ENCODE results near the gene INSM1. TPM values are rescaled to one million over a fixed set of nuclear protein-coding genes. Genes with fewer than 3 reads are reported as not detected.
A peak's percentile ranks its signal among the peaks of the same experiment; 100 is the strongest.

The INSM1 gene
- total and polyA plus RNA-seq, 10 of the 15 experiments (the other 5 are each of a cell fraction or from before 2014, with no cell fraction given): 0.03 to 0.11 (median 0.04) TPM; not detected in 7

DNA sequence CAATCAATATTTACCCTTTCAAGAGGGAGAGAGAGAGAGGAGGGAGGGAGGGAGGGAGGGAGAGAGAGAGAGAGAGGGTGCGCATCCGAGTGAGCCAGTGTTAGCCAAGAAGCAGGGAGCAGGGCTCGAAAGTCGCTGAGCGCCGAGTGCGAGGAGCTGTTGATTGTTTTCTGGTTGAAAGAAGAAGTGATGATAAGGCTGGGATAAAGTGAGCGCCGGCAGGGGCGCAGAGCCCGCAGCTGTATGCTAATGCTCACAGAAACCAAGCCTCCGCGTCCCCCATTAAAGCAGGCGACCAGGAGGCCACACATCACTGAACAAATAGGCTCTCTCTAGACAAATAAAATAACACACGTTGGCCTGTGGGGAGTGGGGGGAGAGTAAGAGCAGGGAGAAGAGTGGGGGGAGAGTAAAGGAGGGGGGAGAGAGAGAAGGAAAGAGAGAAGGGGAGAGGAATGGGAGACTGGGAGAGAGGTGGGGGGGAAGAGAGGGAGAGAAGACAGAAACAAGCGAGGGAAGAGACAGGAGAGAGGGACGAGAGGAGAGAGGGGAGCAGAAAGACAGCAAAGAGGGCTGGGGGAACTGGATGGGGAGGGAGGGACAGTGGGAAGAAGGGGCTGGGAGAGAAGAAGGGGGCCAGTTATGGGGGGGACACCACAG lies 5.0 kb upstream of the INSM1 start:
- H3K27ac ChIP-seq (ENCODE audit: control insufficient read depth, insufficient read depth): no peak overlapping the region
- intact Hi-C loops (cut with micrococcal nuclease; ENCODE audit: unreplicated experiment) (loop anchor here (1.0 to 10.0 kb wide), 3 partner anchors 122 to 278 kb away; no protein-coding TSS in a partner anchor), in situ Hi-C loops (cut with MboI) (loop anchor here (5.0 kb wide), 1 partner anchor 204 kb away; no protein-coding TSS in a partner anchor)
- H3K9me3 ChIP-seq (replicated peaks; ENCODE audit: control insufficient read depth, insufficient read depth, low read length): no peaks in the 10 kb centered on the region
- POLR2A ChIA-PET: no interaction called here
- no peak overlapping the region for H2AFZ ChIP-seq (ENCODE audit: control insufficient read depth, low read depth, low read length)
- H3K9ac ChIP-seq (ENCODE audit: control insufficient read depth, insufficient read depth, low read length): no peak overlapping the region
- CTCF ChIA-PET: no interaction called here
- DNase-seq (ENCODE audit: low read depth, low spot score): no peak
- H3K4me1 ChIP-seq (ENCODE audit: control insufficient read depth, insufficient read depth, low read length): no peaks in the 10 kb centered on the region
- SMC1A ChIA-PET (ENCODE audit: uncharacterized antibody, unreplicated experiment): no interaction called here
- BruUV-seq (replicated peaks): no TSS peak
- RAD21 ChIA-PET (ENCODE audit: unreplicated experiment): interaction anchor here (0.9 to 1.0 kb wide), 2 partner anchors 89 to 231 kb away, joined by 3 read pairs; no protein-coding TSS in a partner anchor
- peaks cover 18 to 37% of the 10 kb centered on the region in 2 experiments for H3K27me3 ChIP-seq (replicated peaks in 1 of 2; ENCODE audit: control insufficient read depth in 2 of 2, insufficient read depth in 2 of 2, low read length in 1 of 2)
- TF ChIP-seq BHLHE40 (IDR thresholded peaks at IDR 0.05; ENCODE audit: borderline replicate concordance in 1 of 2, low read depth in 2 of 2, low read length in 1 of 2): peak in 1 of 2 experiments; percentile 25; a peak in 1 of 4 replicates
- peak; percentile 67; the same call in 1 of the 3 replicates for TF ChIP-seq POU2F2 (IDR thresholded peaks at IDR 0.05; ENCODE audit: borderline replicate concordance, low read depth, low read length)
- no peak for TF ChIP-seq SPI1 (IDR thresholded peaks at IDR 0.05; ENCODE audit: borderline replicate concordance, insufficient read depth, low read depth, low read length)
- TF ChIP-seq MXI1 (IDR thresholded peaks at IDR 0.05; ENCODE audit: low read depth, low read length): no peak
- TF ChIP-seq, protein P1, sequence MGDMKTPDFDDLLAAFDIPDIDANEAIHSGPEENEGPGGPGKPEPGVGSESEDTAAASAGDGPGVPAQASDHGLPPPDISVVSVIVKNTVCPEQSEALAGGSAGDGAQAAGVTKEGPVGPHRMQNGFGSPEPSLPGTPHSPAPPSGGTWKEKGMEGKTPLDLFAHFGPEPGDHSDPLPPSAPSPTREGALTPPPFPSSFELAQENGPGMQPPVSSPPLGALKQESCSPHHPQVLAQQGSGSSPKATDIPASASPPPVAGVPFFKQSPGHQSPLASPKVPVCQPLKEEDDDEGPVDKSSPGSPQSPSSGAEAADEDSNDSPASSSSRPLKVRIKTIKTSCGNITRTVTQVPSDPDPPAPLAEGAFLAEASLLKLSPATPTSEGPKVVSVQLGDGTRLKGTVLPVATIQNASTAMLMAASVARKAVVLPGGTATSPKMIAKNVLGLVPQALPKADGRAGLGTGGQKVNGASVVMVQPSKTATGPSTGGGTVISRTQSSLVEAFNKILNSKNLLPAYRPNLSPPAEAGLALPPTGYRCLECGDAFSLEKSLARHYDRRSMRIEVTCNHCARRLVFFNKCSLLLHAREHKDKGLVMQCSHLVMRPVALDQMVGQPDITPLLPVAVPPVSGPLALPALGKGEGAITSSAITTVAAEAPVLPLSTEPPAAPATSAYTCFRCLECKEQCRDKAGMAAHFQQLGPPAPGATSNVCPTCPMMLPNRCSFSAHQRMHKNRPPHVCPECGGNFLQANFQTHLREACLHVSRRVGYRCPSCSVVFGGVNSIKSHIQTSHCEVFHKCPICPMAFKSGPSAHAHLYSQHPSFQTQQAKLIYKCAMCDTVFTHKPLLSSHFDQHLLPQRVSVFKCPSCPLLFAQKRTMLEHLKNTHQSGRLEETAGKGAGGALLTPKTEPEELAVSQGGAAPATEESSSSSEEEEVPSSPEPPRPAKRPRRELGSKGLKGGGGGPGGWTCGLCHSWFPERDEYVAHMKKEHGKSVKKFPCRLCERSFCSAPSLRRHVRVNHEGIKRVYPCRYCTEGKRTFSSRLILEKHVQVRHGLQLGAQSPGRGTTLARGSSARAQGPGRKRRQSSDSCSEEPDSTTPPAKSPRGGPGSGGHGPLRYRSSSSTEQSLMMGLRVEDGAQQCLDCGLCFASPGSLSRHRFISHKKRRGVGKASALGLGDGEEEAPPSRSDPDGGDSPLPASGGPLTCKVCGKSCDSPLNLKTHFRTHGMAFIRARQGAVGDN (IDR thresholded peaks at IDR 0.05): no peak
- no peak for TF ChIP-seq SMARCA5 (IDR thresholded peaks at IDR 0.05)
- TF ChIP-seq GATAD2B (conservative IDR thresholded peaks at IDR 0.05; ENCODE audit: low read depth): no peak
- no peak for TF ChIP-seq HDAC2 (IDR thresholded peaks at IDR 0.05)
- no peak for TF ChIP-seq ZZZ3 (IDR thresholded peaks at IDR 0.05; ENCODE audit: control insufficient read depth, insufficient read length, low read depth)
- TF ChIP-seq, protein P2, sequence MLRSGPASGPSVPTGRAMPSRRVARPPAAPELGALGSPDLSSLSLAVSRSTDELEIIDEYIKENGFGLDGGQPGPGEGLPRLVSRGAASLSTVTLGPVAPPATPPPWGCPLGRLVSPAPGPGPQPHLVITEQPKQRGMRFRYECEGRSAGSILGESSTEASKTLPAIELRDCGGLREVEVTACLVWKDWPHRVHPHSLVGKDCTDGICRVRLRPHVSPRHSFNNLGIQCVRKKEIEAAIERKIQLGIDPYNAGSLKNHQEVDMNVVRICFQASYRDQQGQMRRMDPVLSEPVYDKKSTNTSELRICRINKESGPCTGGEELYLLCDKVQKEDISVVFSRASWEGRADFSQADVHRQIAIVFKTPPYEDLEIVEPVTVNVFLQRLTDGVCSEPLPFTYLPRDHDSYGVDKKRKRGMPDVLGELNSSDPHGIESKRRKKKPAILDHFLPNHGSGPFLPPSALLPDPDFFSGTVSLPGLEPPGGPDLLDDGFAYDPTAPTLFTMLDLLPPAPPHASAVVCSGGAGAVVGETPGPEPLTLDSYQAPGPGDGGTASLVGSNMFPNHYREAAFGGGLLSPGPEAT (IDR thresholded peaks at IDR 0.05; ENCODE audit: low read depth): 0 out of 2 replicates have a peak, but pooled peaks have one; percentile 17
- no peak for TF ChIP-seq YY1 (IDR thresholded peaks at IDR 0.05; ENCODE audit: low read depth, low read length)
- no peak for TF ChIP-seq SREBF2 (IDR thresholded peaks at IDR 0.05; ENCODE audit: low read length)
- no peak for TF ChIP-seq IRF4 (IDR thresholded peaks at IDR 0.05; ENCODE audit: low read depth, low read length)
- TF ChIP-seq, protein P3, sequence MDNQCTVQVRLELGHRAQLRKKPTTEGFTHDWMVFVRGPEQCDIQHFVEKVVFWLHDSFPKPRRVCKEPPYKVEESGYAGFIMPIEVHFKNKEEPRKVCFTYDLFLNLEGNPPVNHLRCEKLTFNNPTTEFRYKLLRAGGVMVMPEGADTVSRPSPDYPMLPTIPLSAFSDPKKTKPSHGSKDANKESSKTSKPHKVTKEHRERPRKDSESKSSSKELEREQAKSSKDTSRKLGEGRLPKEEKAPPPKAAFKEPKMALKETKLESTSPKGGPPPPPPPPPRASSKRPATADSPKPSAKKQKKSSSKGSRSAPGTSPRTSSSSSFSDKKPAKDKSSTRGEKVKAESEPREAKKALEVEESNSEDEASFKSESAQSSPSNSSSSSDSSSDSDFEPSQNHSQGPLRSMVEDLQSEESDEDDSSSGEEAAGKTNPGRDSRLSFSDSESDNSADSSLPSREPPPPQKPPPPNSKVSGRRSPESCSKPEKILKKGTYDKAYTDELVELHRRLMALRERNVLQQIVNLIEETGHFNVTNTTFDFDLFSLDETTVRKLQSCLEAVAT (IDR thresholded peaks at IDR 0.05): peak; percentile 76
- no peak for TF ChIP-seq HDAC6 (IDR thresholded peaks at IDR 0.05; ENCODE audit: unreplicated experiment)
- TF ChIP-seq TCF12 (IDR thresholded peaks at IDR 0.05; ENCODE audit: low read depth, low read length): peak; percentile 89
- H3K36me3 ChIP-seq (ENCODE audit: control insufficient read depth in 2 of 2, insufficient read depth in 2 of 2, low read length in 1 of 2): no peaks in the 10 kb centered on the region
- no peak overlapping the region for H3K4me3 ChIP-seq
- H3K79me2 ChIP-seq (ENCODE audit: control insufficient read depth, insufficient read depth, low read length): no peaks in the 10 kb centered on the region
- peak; percentile 66 for ATAC-seq
- H4K20me1 ChIP-seq (ENCODE audit: control insufficient read depth, insufficient read depth): no peaks in the 10 kb centered on the region
- no peak overlapping the region for H3K4me2 ChIP-seq (ENCODE audit: control insufficient read depth, insufficient read depth)
- no peak for FAIRE-seq
- 18% methylated on average over 13 of the region's 17 CpGs for WGBS (ENCODE audit: insufficient coverage, insufficient replicate concordance, low lambda C conversion rate, missing lambda C conversion rate)

Data from GM12878 (cell line).